ENCODE data around the gene SLC22A1. TPM values are rescaled to one million over a fixed set of nuclear protein-coding genes. Genes with fewer than 3 reads are reported as not detected.

The SLC22A1 gene
- total and polyA plus RNA-seq, 2 of the 13 experiments (the other 11 are each of a cell fraction or from before 2014, with no cell fraction given), result 0.80 to 0.87 TPM

DNA sequence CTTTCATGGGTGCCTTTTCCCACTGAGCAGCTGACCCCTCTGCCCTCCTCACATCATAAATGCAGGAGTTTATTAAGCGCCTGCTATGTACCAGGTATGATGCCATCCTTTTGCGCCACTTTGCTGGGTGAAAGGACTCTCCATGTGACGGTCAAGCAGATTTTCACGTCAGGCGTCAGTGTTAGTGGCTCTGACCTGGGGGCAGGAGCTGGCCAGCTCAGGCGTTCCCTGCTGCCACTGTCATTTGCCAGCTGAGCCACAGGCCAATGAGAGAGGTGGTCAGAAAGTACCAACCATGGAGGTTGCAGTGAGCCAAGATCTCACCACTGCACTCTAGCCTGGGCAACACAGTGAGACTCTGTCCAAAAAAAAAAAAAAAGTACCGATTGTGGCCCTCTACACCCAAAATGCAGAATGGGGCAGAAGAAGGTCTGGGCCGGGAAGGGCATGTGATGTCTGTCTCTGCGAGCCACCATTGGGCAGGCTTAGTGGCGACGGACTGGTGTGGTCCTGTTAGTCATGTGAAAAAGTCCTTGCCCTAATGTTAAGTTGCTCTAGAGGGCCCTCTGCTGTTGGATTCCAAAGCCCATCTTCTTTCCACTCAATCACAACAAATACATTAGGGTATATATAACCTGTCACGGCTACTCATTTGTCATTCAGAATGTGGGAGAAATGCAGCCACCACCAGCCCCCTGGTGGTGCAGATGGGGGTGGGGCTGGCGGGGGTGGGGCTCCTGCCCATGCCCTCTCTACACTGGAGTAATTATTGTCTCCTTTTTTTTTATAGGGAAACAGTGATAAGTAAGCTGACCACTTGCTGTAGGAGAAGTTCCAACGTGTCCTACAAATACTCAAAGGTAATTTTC, 18.4 kb upstream of the SLC22A1 start:
- Histone ChIP-seq H3K4me2 (ENCODE audit: low read depth, low read length) (no peak overlapping the region), H4K20me1 (ENCODE audit: insufficient read depth, low read length) (no peaks in the 10 kb centered on the region), H3K27ac (ENCODE audit: extremely low read length, insufficient read depth, low read length) (no peak overlapping the region), H3K9ac (ENCODE audit: insufficient read depth, low read depth, low read length) (no peak overlapping the region), H3K4me1 (ENCODE audit: insufficient read depth, low read length) (peaks cover 34% of the 10 kb centered on the region), H3K4me3 (replicated peaks in 1 of 3; ENCODE audit: insufficient read depth in 1 of 3, low read depth in 2 of 3, low read length in 3 of 3) (no peak overlapping the region), H3K9me3 (ENCODE audit: low read length) (no peaks in the 10 kb centered on the region), H3K79me2 (ENCODE audit: insufficient read depth, low read length) (no peaks in the 10 kb centered on the region), H3K36me3 (replicated peaks in 1 of 2; ENCODE audit: control insufficient read depth in 1 of 2, insufficient read depth in 2 of 2, low read length in 2 of 2) (peaks cover 35 to 47% of the 10 kb centered on the region in 2 experiments), H2AFZ (ENCODE audit: low read length) (no peak overlapping the region), H3K27me3 (ENCODE audit: control insufficient read depth in 1 of 2, insufficient read depth in 2 of 2, low read length in 2 of 2) (no peaks in the 10 kb centered on the region)
- FAIRE-seq, result no peak
- ChIA-PET CTCF (ENCODE audit: low intra/inter-chr PET ratio, low total read pairs) (interaction anchor here (1.1 kb wide), 1 partner anchor 240 kb away, joined by 4 read pairs; no protein-coding TSS in a partner anchor), POLR2A (no interaction called here)
- no TSS peak for BruUV-seq (replicated peaks)
- 97% methylated on average over 14 of the region's 14 CpGs for WGBS (ENCODE audit: low lambda C conversion rate)
- peak; percentile 45 for DNase-seq (ENCODE audit: low spot score)
- TF ChIP-seq RAD21 (CRISPR knock-in tag; IDR thresholded peaks at IDR 0.05) (peak; percentile 32; the same call in 1 of the 2 replicates), SALL1 (CRISPR knock-in tag; IDR thresholded peaks at IDR 0.05) (no peak), STAG1 (CRISPR knock-in tag; IDR thresholded peaks at IDR 0.05) (peak; percentile 49), SMC3 (IDR thresholded peaks at IDR 0.05; ENCODE audit: low read length) (peak; percentile 54; the same call in 1 of the 2 replicates), ZNF253 (CRISPR knock-in tag; IDR thresholded peaks at IDR 0.05; ENCODE audit: borderline replicate concordance) (no peak), ZNF121 (CRISPR knock-in tag; IDR thresholded peaks at IDR 0.05) (peak; percentile 87), CTCF (CRISPR knock-in tag; IDR thresholded peaks at IDR 0.05) (peak; percentile 53)
- in situ Hi-C loops (cut with HindIII; ENCODE audit: extremely low pct_ligation_motif_present, low pct_unique_long_range_greater_than_20kb), result no loop called here
- ATAC-seq, result peak; percentile 53
- intact Hi-C loops (cut with micrococcal nuclease; ENCODE audit: unreplicated experiment), result loop anchor here (1.0 to 2.0 kb wide), 2 partner anchors 14 to 240 kb away; no protein-coding TSS in a partner anchor

Data from HepG2 (cell line).